ENCODE data around the gene KCNQ4.

- TF ChIP-seq PBX3 (IDR thresholded peaks at IDR 0.05) (no peak), CTCF (IDR thresholded peaks at IDR 0.05) (no peak), CHD2 (IDR thresholded peaks at IDR 0.05; ENCODE audit: low read length, partially characterized antibody) (no peak), POLR2A (IDR thresholded peaks at IDR 0.05; ENCODE audit: low read length) (no peak), EP300 (IDR thresholded peaks at IDR 0.05) (no peak), ZC3H11A (IDR thresholded peaks at IDR 0.05) (no peak), SREBF2 (IDR thresholded peaks at IDR 0.05) (no peak), ZSCAN20 (CRISPR knock-in tag; IDR thresholded peaks at IDR 0.05) (no peak), JUN (IDR thresholded peaks at IDR 0.05) (no peak)
Measured at GRCh38 chr1:40837601-40838000, 54.0 kb downstream of the KCNQ4 start.
